Astrocyte (in vitro differentiated cells and primary cell): ENCODE results near the gene MAGIX. TPM values are rescaled to one million over a fixed set of nuclear protein-coding genes. Genes with fewer than 3 reads are reported as not detected.

ENCODE experiments used
- DNase-seq: peaks from one replicate; pipeline ENCODE4 v3.0.0-alpha.2; 2010; ENCODE audit warnings: low read depth
- FAIRE-seq: peaks from 2 replicates; lab custom pipeline; 2011; peaks lifted over from hg19 to GRCh38; lab: Jason Lieb, UNC
- H2AFZ ChIP-seq: 2 replicates; pipeline ENCODE4 v1.6.0; 2012; ENCODE audit warnings: low read depth, low read length, inconsistent platforms
- H3K27ac ChIP-seq: 2 replicates; pipeline ENCODE4 v1.5.1; 2011; ENCODE audit warnings: low read depth, low read length, inconsistent platforms
- H3K27me3 ChIP-seq: 2 replicates; pipeline ENCODE4 v1.6.0; 2011; ENCODE audit warnings: low read length, inconsistent platforms; ENCODE audit not compliant: insufficient read depth
- H3K36me3 ChIP-seq: 2 replicates; pipeline ENCODE4 v1.5.1; 2011; ENCODE audit warnings: low read length, inconsistent platforms; ENCODE audit not compliant: insufficient read depth
- H3K4me1 ChIP-seq: 2 replicates; pipeline ENCODE4 v1.5.1; 2011; ENCODE audit warnings: low read length, inconsistent platforms; ENCODE audit not compliant: insufficient read depth
- H3K4me2 ChIP-seq: 2 replicates; pipeline ENCODE4 v1.6.0; 2012; ENCODE audit warnings: low read length, inconsistent platforms
- H3K4me3 ChIP-seq: 2 replicates; pipeline ENCODE4 v1.5.1; 2011; ENCODE audit warnings: low read depth, mild to moderate bottlenecking, low read length, inconsistent platforms; ENCODE audit not compliant: insufficient read depth
- H3K79me2 ChIP-seq: 2 replicates; pipeline ENCODE4 v1.6.0; 2012; ENCODE audit warnings: mild to moderate bottlenecking, low read length, inconsistent platforms; ENCODE audit not compliant: insufficient read depth
- H3K9ac ChIP-seq: 2 replicates; pipeline ENCODE4 v1.6.0; 2012; ENCODE audit warnings: mild to moderate bottlenecking, low read length, inconsistent platforms
- H3K9me3 ChIP-seq: 2 replicates; pipeline ENCODE4 v1.5.1; 2012; ENCODE audit warnings: low read depth, mild to moderate bottlenecking, low read length, inconsistent platforms; ENCODE audit not compliant: insufficient read depth
- H4K20me1 ChIP-seq: 2 replicates; pipeline ENCODE4 v1.6.0; 2012; ENCODE audit warnings: low read length, inconsistent platforms; ENCODE audit not compliant: insufficient read depth
- H3K27ac Mint-ChIP-seq: one replicate; pipeline ENCODE4 v1.8.0; 2021; ENCODE audit warnings: mild to moderate bottlenecking, mixed read lengths; ENCODE audit not compliant: unreplicated experiment
- H3K27me3 Mint-ChIP-seq: one replicate; pipeline ENCODE4 v1.8.0; 2021; ENCODE audit warnings: low read depth, mixed read lengths; ENCODE audit not compliant: unreplicated experiment
- H3K36me3 Mint-ChIP-seq: one replicate; pipeline ENCODE4 v1.8.0; 2021; ENCODE audit warnings: low read depth, mixed read lengths; ENCODE audit not compliant: unreplicated experiment
- H3K4me1 Mint-ChIP-seq: one replicate; pipeline ENCODE4 v1.8.0; 2021; ENCODE audit warnings: low read depth, mixed read lengths; ENCODE audit not compliant: unreplicated experiment
- H3K4me3 Mint-ChIP-seq: one replicate; pipeline ENCODE4 v1.8.0; 2021; ENCODE audit warnings: mild to moderate bottlenecking, moderate library complexity, mixed read lengths; ENCODE audit not compliant: unreplicated experiment
- H3K9me3 Mint-ChIP-seq: one replicate; pipeline ENCODE4 v1.8.0; 2021; ENCODE audit warnings: mild to moderate bottlenecking, mixed read lengths; ENCODE audit not compliant: unreplicated experiment
- EZH2 ChIP-seq: IDR thresholded peaks from 2 replicates; pipeline ENCODE4 v1.6.1; 2012; ENCODE audit warnings: mild to moderate bottlenecking, low read length, inconsistent platforms; ENCODE audit not compliant: insufficient read depth
- total RNA-seq: library from RNA; stranded (reverse); gene quantifications from 2 replicates; pipeline ENCODE4 v1.2.1, GENCODE V29; 2021
- TF ChIP-seq, protein P1 (sequence below): IDR thresholded peaks from 2 replicates; pipeline ENCODE4 v1.5.1; 2011; ENCODE audit warnings: low read depth, mild to moderate bottlenecking, inconsistent platforms, low read length, moderate library complexity; ENCODE audit not compliant: insufficient read depth

The MAGIX gene
- total RNA-seq, 1 donor from 2014 or later, result 1.2 TPM

DNA sequence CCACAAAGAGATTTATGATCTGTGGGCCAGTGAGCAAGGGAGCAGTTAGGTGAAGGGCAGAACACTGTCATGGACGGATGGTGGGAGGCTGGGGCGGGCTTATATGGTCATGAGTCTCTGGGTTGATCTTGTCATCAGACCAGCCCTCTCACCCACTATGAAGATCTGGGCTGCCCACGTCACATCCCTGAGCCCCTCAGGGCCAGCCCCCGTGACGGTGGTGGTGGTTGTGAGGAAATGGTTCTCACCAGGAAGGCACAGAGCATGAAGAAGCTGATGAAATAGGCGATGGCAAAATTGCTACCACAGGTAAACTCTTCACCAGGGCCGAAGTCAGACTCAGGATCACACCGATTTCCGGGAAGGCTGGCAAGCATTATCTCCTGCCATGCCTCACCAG, 48.5 kb downstream of the MAGIX start:
- TF ChIP-seq EZH2, result no peak
- TF ChIP-seq, protein P1, sequence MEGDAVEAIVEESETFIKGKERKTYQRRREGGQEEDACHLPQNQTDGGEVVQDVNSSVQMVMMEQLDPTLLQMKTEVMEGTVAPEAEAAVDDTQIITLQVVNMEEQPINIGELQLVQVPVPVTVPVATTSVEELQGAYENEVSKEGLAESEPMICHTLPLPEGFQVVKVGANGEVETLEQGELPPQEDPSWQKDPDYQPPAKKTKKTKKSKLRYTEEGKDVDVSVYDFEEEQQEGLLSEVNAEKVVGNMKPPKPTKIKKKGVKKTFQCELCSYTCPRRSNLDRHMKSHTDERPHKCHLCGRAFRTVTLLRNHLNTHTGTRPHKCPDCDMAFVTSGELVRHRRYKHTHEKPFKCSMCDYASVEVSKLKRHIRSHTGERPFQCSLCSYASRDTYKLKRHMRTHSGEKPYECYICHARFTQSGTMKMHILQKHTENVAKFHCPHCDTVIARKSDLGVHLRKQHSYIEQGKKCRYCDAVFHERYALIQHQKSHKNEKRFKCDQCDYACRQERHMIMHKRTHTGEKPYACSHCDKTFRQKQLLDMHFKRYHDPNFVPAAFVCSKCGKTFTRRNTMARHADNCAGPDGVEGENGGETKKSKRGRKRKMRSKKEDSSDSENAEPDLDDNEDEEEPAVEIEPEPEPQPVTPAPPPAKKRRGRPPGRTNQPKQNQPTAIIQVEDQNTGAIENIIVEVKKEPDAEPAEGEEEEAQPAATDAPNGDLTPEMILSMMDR, result no peak
- no peak overlapping the region for H3K4me2 ChIP-seq
- Mint-ChIP-seq H3K4me3 (no peak overlapping the region), H3K27ac (no peak overlapping the region), H3K36me3 (no peaks in the 10 kb centered on the region), H3K9me3 (peaks cover 2% of the 10 kb centered on the region), H3K27me3 (peaks cover 10% of the 10 kb centered on the region), H3K4me1 (no peaks in the 10 kb centered on the region)
- H3K36me3 ChIP-seq, result no peaks in the 10 kb centered on the region
- H4K20me1 ChIP-seq, result no peaks in the 10 kb centered on the region
- no peaks in the 10 kb centered on the region for H3K9me3 ChIP-seq
- no peaks in the 10 kb centered on the region for H3K79me2 ChIP-seq
- no peak overlapping the region for H3K9ac ChIP-seq
- H3K27ac ChIP-seq, result no peak overlapping the region
- DNase-seq (no peak), FAIRE-seq (no peak)
- H3K4me3 ChIP-seq, result no peak overlapping the region
- H2AFZ ChIP-seq, result no peak overlapping the region
- H3K4me1 ChIP-seq, result no peaks in the 10 kb centered on the region
- H3K27me3 ChIP-seq, result no peaks in the 10 kb centered on the region

DNA sequence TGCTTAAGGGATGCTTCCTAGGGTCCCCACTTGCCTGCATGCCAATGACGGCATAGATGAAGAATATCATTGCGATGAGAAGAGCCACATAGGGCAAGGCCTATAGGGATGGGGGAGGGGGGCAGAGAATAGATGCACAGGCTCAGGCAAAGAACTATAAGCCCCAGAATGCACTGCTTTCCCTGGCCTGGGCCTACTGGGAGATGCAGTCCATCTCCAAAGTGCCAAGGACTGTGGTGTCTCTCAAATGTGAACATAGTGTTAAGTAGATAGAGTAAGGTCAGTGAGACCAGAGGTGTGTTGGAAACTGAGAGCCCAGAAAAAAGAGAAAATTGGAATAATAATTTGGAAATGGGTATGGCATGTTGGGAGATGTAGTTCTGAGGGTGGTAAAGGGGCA, 49.7 kb downstream of the MAGIX start:
- no peak overlapping the region for H3K4me2 ChIP-seq
- no peak for TF ChIP-seq EZH2
- TF ChIP-seq, protein P1, result no peak
- peaks cover 12% of the 10 kb centered on the region for H3K27me3 Mint-ChIP-seq
- no peaks in the 10 kb centered on the region for H4K20me1 ChIP-seq
- no peaks in the 10 kb centered on the region for H3K36me3 Mint-ChIP-seq
- H3K27ac ChIP-seq, result no peak overlapping the region
- no peaks in the 10 kb centered on the region for H3K4me1 ChIP-seq
- no peak overlapping the region for H3K9ac ChIP-seq
- no peak overlapping the region for H3K4me3 ChIP-seq
- no peak overlapping the region for H2AFZ ChIP-seq
- DNase-seq (no peak), FAIRE-seq (peak; percentile 32)
- H3K27me3 ChIP-seq, result no peaks in the 10 kb centered on the region
- H3K27ac Mint-ChIP-seq, result no peak overlapping the region
- H3K9me3 ChIP-seq, result no peaks in the 10 kb centered on the region
- no peaks in the 10 kb centered on the region for H3K4me1 Mint-ChIP-seq
- H3K79me2 ChIP-seq, result no peaks in the 10 kb centered on the region
- H3K9me3 Mint-ChIP-seq, result peaks cover 2% of the 10 kb centered on the region
- H3K36me3 ChIP-seq, result no peaks in the 10 kb centered on the region
- H3K4me3 Mint-ChIP-seq, result no peak overlapping the region

DNA sequence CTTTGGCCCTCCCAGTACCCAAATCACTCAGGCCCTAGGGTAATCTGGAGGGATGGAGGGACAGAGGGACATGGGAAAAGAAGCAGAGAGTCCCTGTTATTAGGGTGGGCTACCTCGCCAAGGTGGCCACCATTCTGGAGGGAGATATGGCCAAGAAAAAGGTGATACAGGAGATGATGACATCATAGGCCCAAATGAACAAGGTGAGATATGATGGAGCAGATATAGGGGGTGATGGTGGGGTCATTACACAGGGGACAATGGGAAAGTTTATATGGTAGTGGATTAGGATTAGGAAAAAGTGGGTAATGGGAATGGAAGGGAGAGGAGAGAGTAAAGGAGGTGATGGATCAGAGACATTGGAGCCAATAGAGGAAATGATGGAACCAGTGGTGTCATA, 50.3 kb downstream of the MAGIX start:
- H3K36me3 ChIP-seq, result no peaks in the 10 kb centered on the region
- no peak overlapping the region for H3K9ac ChIP-seq
- H2AFZ ChIP-seq, result no peak overlapping the region
- Mint-ChIP-seq H3K36me3 (no peaks in the 10 kb centered on the region), H3K9me3 (peaks cover 2% of the 10 kb centered on the region), H3K27me3 (peaks cover 13% of the 10 kb centered on the region), H3K4me3 (no peak overlapping the region), H3K27ac (no peak overlapping the region), H3K4me1 (no peaks in the 10 kb centered on the region)
- no peak for DNase-seq
- H3K27ac ChIP-seq, result no peak overlapping the region
- H3K4me3 ChIP-seq, result no peak overlapping the region
- H3K4me1 ChIP-seq, result no peaks in the 10 kb centered on the region
- no peaks in the 10 kb centered on the region for H3K9me3 ChIP-seq
- H3K79me2 ChIP-seq, result no peaks in the 10 kb centered on the region
- H3K27me3 ChIP-seq, result no peaks in the 10 kb centered on the region
- H4K20me1 ChIP-seq, result no peaks in the 10 kb centered on the region
- no peak overlapping the region for H3K4me2 ChIP-seq
- no peak for TF ChIP-seq EZH2
- TF ChIP-seq, protein P1, result no peak
- FAIRE-seq, result no peak
